ENCODE data around the gene ZNF136.

Gene ZNF136

DNA sequence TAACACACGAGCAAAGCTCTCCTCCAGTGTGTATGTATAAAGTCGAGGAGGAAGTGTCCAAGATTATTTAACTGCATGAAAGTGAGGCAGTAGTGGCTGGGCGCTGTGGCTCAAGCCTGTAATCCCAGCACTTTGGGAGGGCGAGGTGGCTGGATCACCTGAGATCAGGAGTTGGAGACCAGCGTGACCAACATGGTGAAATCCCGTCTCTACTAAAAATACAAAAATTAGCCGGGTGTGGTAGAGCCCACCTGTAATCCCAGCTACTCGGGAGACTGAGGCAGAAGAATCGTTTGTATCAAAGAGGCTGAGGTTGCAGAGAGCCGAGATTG, 21.5 kb upstream of the ZNF136 start:
- peaks cover 16% of the 10 kb centered on the region; the same call in 1 of the 2 replicates for H3K36me3 ChIP-seq (ENCODE audit: insufficient read depth, low read length)
- H3K4me2 ChIP-seq (ENCODE audit: low read depth, low read length, poor library complexity, severe bottlenecking): no peak overlapping the region

DNA sequence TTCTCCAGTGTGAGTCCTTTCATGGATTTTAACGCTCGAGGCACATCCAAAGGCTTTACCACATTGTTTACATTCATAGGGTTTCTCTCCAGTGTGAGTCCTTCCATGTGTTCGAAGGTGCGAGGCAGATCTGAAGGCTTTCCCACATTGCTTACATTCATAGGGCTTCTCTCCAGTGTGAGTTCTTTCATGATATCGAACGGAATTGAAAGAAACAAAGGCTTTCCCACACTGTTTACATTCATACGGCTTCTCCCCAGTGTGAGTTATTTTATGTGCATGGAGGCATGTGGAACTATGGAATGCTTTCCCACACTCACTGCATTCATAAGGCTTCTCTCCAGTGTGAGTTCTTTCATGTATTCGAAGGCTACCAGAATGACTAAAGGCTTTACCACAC, 17.5 kb upstream of the ZNF136 start:
- H3K4me1 ChIP-seq (ENCODE audit: insufficient read depth, low read length, poor library complexity, severe bottlenecking): peaks cover 7% of the 10 kb centered on the region

More for the DNA sequence above, 21.5 kb upstream of the ZNF136 start:
- no peaks in the 10 kb centered on the region for H3K27me3 ChIP-seq (ENCODE audit: insufficient read depth, low read length, poor library complexity, severe bottlenecking)
- no peaks in the 10 kb centered on the region; the same call in 1 of the 2 replicates for H3K9me3 ChIP-seq (ENCODE audit: insufficient read depth, low read depth, low read length)
- no peak overlapping the region for H2AFZ ChIP-seq (ENCODE audit: low read length)
- TF ChIP-seq, protein P1, sequence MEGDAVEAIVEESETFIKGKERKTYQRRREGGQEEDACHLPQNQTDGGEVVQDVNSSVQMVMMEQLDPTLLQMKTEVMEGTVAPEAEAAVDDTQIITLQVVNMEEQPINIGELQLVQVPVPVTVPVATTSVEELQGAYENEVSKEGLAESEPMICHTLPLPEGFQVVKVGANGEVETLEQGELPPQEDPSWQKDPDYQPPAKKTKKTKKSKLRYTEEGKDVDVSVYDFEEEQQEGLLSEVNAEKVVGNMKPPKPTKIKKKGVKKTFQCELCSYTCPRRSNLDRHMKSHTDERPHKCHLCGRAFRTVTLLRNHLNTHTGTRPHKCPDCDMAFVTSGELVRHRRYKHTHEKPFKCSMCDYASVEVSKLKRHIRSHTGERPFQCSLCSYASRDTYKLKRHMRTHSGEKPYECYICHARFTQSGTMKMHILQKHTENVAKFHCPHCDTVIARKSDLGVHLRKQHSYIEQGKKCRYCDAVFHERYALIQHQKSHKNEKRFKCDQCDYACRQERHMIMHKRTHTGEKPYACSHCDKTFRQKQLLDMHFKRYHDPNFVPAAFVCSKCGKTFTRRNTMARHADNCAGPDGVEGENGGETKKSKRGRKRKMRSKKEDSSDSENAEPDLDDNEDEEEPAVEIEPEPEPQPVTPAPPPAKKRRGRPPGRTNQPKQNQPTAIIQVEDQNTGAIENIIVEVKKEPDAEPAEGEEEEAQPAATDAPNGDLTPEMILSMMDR (conservative IDR thresholded peaks at IDR 0.05; ENCODE audit: low read length): no peak
- no peak for TF ChIP-seq EZH2phosphoT487 (IDR thresholded peaks at IDR 0.05; ENCODE audit: borderline replicate concordance)
- H4K20me1 ChIP-seq (ENCODE audit: insufficient read depth, low read length, poor library complexity, severe bottlenecking): no peaks in the 10 kb centered on the region
- H3F3A ChIP-seq (ENCODE audit: low read depth): no peaks in the 10 kb centered on the region
- no peaks in the 10 kb centered on the region for H3K9me2 ChIP-seq (replicated peaks; ENCODE audit: low read depth, low read length)
- H3K4me1 ChIP-seq (ENCODE audit: insufficient read depth, low read length, poor library complexity, severe bottlenecking): peaks cover 28% of the 10 kb centered on the region
- no peak overlapping the region for H3K9ac ChIP-seq (ENCODE audit: low read depth, low read length, poor library complexity, severe bottlenecking)
- H3K79me2 ChIP-seq (ENCODE audit: insufficient read depth, low read length): peaks cover 23% of the 10 kb centered on the region
- no peak overlapping the region for H3K4me3 ChIP-seq (ENCODE audit: low read length, poor library complexity, severe bottlenecking)

DNA sequence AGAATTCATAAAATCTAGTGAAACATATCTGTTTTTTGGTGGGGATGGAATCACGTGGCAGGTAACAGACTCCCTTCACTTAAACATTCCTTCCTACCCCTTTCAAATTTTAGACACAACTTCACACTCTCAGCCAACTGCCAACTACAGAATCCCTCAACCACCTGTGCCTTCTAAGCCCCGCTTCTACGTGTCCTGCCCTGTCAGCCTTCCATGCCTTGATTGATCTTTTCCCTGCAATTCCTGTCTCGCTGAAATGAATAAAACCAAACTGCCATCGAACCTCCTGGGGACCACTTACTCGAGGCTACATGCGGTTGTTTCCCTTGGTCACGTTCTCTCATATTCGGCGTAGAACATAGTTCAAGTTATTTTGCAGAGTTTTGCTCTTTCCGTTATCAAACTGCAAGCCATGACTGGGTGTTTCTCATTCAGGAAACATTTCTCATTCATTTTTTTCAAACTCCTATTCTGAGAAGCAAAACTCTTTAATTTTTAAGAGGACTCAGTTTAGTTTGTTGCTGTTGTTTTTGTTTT, 7.5 kb upstream of the ZNF136 start:
- no peak overlapping the region for H2AFZ ChIP-seq (ENCODE audit: low read length)
- peak overlapping the region; percentile 95 for H3K9ac ChIP-seq (ENCODE audit: low read depth, low read length, poor library complexity, severe bottlenecking)
- no peaks in the 10 kb centered on the region for H3K36me3 ChIP-seq (ENCODE audit: insufficient read depth, low read length)
- no peaks in the 10 kb centered on the region for H3K27me3 ChIP-seq (ENCODE audit: insufficient read depth, low read length, poor library complexity, severe bottlenecking)
- peaks cover 57% of the 10 kb centered on the region for H3K79me2 ChIP-seq (ENCODE audit: insufficient read depth, low read length)
- H3K4me1 ChIP-seq (ENCODE audit: insufficient read depth, low read length, poor library complexity, severe bottlenecking): peaks cover 28% of the 10 kb centered on the region
- peak overlapping the region; percentile 93 for H3K4me3 ChIP-seq (ENCODE audit: low read length, poor library complexity, severe bottlenecking)
- TF ChIP-seq EZH2phosphoT487 (IDR thresholded peaks at IDR 0.05; ENCODE audit: borderline replicate concordance): no peak
- TF ChIP-seq, protein P1 (conservative IDR thresholded peaks at IDR 0.05; ENCODE audit: low read length): no peak
- no peaks in the 10 kb centered on the region for H3K9me3 ChIP-seq (ENCODE audit: insufficient read depth, low read depth, low read length)
- peaks cover 17% of the 10 kb centered on the region for H4K20me1 ChIP-seq (ENCODE audit: insufficient read depth, low read length, poor library complexity, severe bottlenecking)
- no peaks in the 10 kb centered on the region for H3K9me2 ChIP-seq (replicated peaks; ENCODE audit: low read depth, low read length)
- H3F3A ChIP-seq (ENCODE audit: low read depth): no peaks in the 10 kb centered on the region
- peak overlapping the region; percentile 92 for H3K4me2 ChIP-seq (ENCODE audit: low read depth, low read length, poor library complexity, severe bottlenecking)

More for the DNA sequence above, 17.5 kb upstream of the ZNF136 start:
- H3K36me3 ChIP-seq (ENCODE audit: insufficient read depth, low read length): peaks cover 26% of the 10 kb centered on the region
- TF ChIP-seq, protein P1 (conservative IDR thresholded peaks at IDR 0.05; ENCODE audit: low read length): no peak
- no peak for TF ChIP-seq EZH2phosphoT487 (IDR thresholded peaks at IDR 0.05; ENCODE audit: borderline replicate concordance)
- no peak overlapping the region for H2AFZ ChIP-seq (ENCODE audit: low read length)
- no peak overlapping the region for H3K4me2 ChIP-seq (ENCODE audit: low read depth, low read length, poor library complexity, severe bottlenecking)
- no peaks in the 10 kb centered on the region for H3F3A ChIP-seq (ENCODE audit: low read depth)
- H3K9me3 ChIP-seq (ENCODE audit: insufficient read depth, low read depth, low read length): no peaks in the 10 kb centered on the region; the same call in 1 of the 2 replicates
- no peaks in the 10 kb centered on the region for H3K9me2 ChIP-seq (replicated peaks; ENCODE audit: low read depth, low read length)
- no peak overlapping the region for H3K9ac ChIP-seq (ENCODE audit: low read depth, low read length, poor library complexity, severe bottlenecking)
- H4K20me1 ChIP-seq (ENCODE audit: insufficient read depth, low read length, poor library complexity, severe bottlenecking): no peaks in the 10 kb centered on the region
- no peak overlapping the region for H3K4me3 ChIP-seq (ENCODE audit: low read length, poor library complexity, severe bottlenecking)
- H3K27me3 ChIP-seq (ENCODE audit: insufficient read depth, low read length, poor library complexity, severe bottlenecking): no peaks in the 10 kb centered on the region
- H3K79me2 ChIP-seq (ENCODE audit: insufficient read depth, low read length): peaks cover 7% of the 10 kb centered on the region; the same call in 1 of the 2 replicates
